Endothelial cell of umbilical vein (primary cell): ENCODE results near the gene NAALADL1. TPM values are rescaled to one million over a fixed set of nuclear protein-coding genes. Genes with fewer than 3 reads are reported as not detected.

Source experiments
- BruUV-seq: library from RNA; stranded (reverse); fragments of 400-500 nt; replicated peaks from 2 replicates; lab custom pipeline; 2021; lab: Mats Ljungman, UMichigan
- CTCF ChIA-PET: fragments of 300-600, 350-600 bp; sonication (Branson Sonifier 250); formaldehyde crosslinking; loops from one replicate; lab custom pipeline; 2021; ENCODE audit warnings: antibody characterized with exemption, inconsistent platforms; lab: Charles Lee
- POLR2A ChIA-PET: fragments of 300-600, 350-600 bp; sonication (Branson Sonifier 250); formaldehyde crosslinking; loops from one replicate; lab custom pipeline; 2021; ENCODE audit warnings: antibody characterized with exemption, inconsistent platforms; lab: Charles Lee
- DNase-seq: peaks from one replicate; pipeline ENCODE4 v3.0.0-alpha.2; 2011; ENCODE audit warnings: low read depth, low spot score
- FAIRE-seq: peaks from 2 replicates; lab custom pipeline; 2011; peaks lifted over from hg19 to GRCh38; lab: Jason Lieb, UNC
- H2AFZ ChIP-seq: 2 replicates; pipeline ENCODE4 v1.6.0; 2012; ENCODE audit warnings: low read depth, low read length, control low read depth, inconsistent platforms
- H3K27ac ChIP-seq: 2 replicates; pipeline ENCODE4 v1.5.1; 2011; ENCODE audit warnings: low read depth, mild to moderate bottlenecking, control low read depth, low read length, moderate library complexity; ENCODE audit not compliant: insufficient read depth
- H3K27me3 ChIP-seq, 2 experiments: 2 replicates each; pipeline versions ENCODE4 v1.6.0 to v1.6.1; 2011; ENCODE audit warnings: low read length in 2 of 2, mixed read lengths in 1 of 2; ENCODE audit not compliant: control insufficient read depth in 2 of 2, insufficient read depth in 2 of 2
- H3K36me3 ChIP-seq, 2 experiments: 2 replicates in 1 of 2; 3 replicates in 1 of 2; pipeline ENCODE4 v1.5.1; 2011; ENCODE audit warnings: low read length in 2 of 2, mild to moderate bottlenecking in 1 of 2, moderate library complexity in 1 of 2; ENCODE audit not compliant: control insufficient read depth in 2 of 2, insufficient read depth in 2 of 2; ENCODE audit errors: extremely low read depth in 1 of 2
- H3K4me1 ChIP-seq: 3 replicates; pipeline ENCODE4 v1.5.1; 2011; ENCODE audit warnings: mild to moderate bottlenecking, low read length; ENCODE audit not compliant: control insufficient read depth, insufficient read depth; ENCODE audit errors: extremely low read depth
- H3K4me2 ChIP-seq: 2 replicates; pipeline ENCODE4 v1.6.1; 2011; ENCODE audit warnings: low read length, control low read depth, mixed read lengths; ENCODE audit not compliant: insufficient read depth
- H3K4me3 ChIP-seq, 3 experiments: fragments of 200-600 bp in 1 of 3; sonication (generic), shearing (Covaris generic) in 1 of 3; replicated peaks in 1 of 3; 2 replicates each; pipeline ENCODE4 v1.5.1; 2011 to 2016; ENCODE audit warnings: control low read depth in 3 of 3, low read length in 3 of 3, mild to moderate bottlenecking in 2 of 3, inconsistent platforms in 1 of 3, low read depth in 1 of 3, moderate library complexity in 1 of 3; ENCODE audit not compliant: insufficient read depth in 1 of 3
- H3K79me2 ChIP-seq: 2 replicates; pipeline ENCODE4 v1.6.0; 2012; ENCODE audit warnings: low read length, inconsistent platforms; ENCODE audit not compliant: control insufficient read depth, insufficient read depth
- H3K9ac ChIP-seq: replicated peaks from 2 replicates; pipeline ENCODE3; 2011; ENCODE audit warnings: low read length, control low read depth; ENCODE audit not compliant: insufficient read depth; ENCODE audit errors: extremely low read depth
- H3K9me1 ChIP-seq: replicated peaks from 3 replicates; pipeline ENCODE4 v1.6.0; 2011; ENCODE audit warnings: mild to moderate bottlenecking, low read length; ENCODE audit not compliant: control insufficient read depth, insufficient read depth; ENCODE audit errors: extremely low read depth
- H3K9me3 ChIP-seq: replicated peaks from 2 replicates; pipeline ENCODE4 v1.5.1; 2012; ENCODE audit warnings: low read length, inconsistent platforms; ENCODE audit not compliant: control insufficient read depth, insufficient read depth
- H4K20me1 ChIP-seq: replicated peaks from 2 replicates; pipeline ENCODE3; 2011; ENCODE audit warnings: mild to moderate bottlenecking, low read length; ENCODE audit not compliant: control insufficient read depth, insufficient read depth; ENCODE audit errors: extremely low read depth
- EZH2 ChIP-seq: IDR thresholded peaks from 2 replicates; pipeline ENCODE4 v1.6.1; 2012; ENCODE audit warnings: borderline replicate concordance, low read depth, mild to moderate bottlenecking, moderate library complexity, low read length, inconsistent platforms; ENCODE audit not compliant: severe bottlenecking
- FOS ChIP-seq: IDR thresholded peaks from 2 replicates; pipeline ENCODE4 v1.6.1; 2011; ENCODE audit warnings: mild to moderate bottlenecking, low read length, moderate library complexity, borderline replicate concordance; ENCODE audit not compliant: insufficient read depth
- GATA2 ChIP-seq: IDR thresholded peaks from 2 replicates; pipeline ENCODE4 v1.7.0; 2011; ENCODE audit warnings: low read depth, mild to moderate bottlenecking, moderate library complexity, mixed read lengths, low read length; ENCODE audit not compliant: insufficient read length, insufficient read depth
- JUN ChIP-seq: IDR thresholded peaks from 2 replicates; pipeline ENCODE4 v1.6.1; 2011; ENCODE audit warnings: borderline replicate concordance, low read depth; ENCODE audit not compliant: insufficient read length, insufficient read depth
- MAX ChIP-seq: IDR thresholded peaks from 2 replicates; pipeline ENCODE4 v1.6.1; 2011; ENCODE audit not compliant: insufficient read depth, insufficient read length
- MYC ChIP-seq: IDR thresholded peaks from one replicate; pipeline ENCODE4 v1.6.1; 2011; ENCODE audit warnings: mild to moderate bottlenecking, low read depth, low read length
- POLR2A ChIP-seq: IDR thresholded peaks from 2 replicates; pipeline ENCODE4 v1.6.1; 2012; ENCODE audit warnings: low read depth, mild to moderate bottlenecking, control low read depth, low read length
- POLR2AphosphoS5 ChIP-seq: IDR thresholded peaks from 2 replicates; pipeline ENCODE4 v1.6.1; 2012; ENCODE audit warnings: low read depth, mild to moderate bottlenecking, control low read depth, low read length, moderate library complexity; ENCODE audit not compliant: insufficient read depth
- dilution Hi-C: fragments of 300-500 bp; cut with MboI; formaldehyde crosslinking; loops from one replicate; pipeline ENCODE4 v1.15.0; 2019; ENCODE audit warnings: low sequenced_read_pairs; ENCODE audit not compliant: extremely low pct_ligation_motif_present
- intact Hi-C: fragments of 100-400 bp; cut with micrococcal nuclease; formaldehyde crosslinking; loops from one replicate; pipeline ENCODE4 v1.10.0; 2022
- polyA plus RNA-seq, 4 experiments: library from polyadenylated mRNA; depleted of rRNA in 3 of 4; stranded (reverse) in 3 of 4; unstranded in 1 of 4; fragments of >200 nt; gene quantifications; 2 replicates each; pipeline versions ENCODE4 v1.2.1 to v1.2.3, GENCODE V29; 2011 to 2012; ENCODE audit warnings: missing spikeins in 1 of 4
- total RNA-seq: library from RNA; stranded (reverse); gene quantifications from 2 replicates; pipeline ENCODE4 v1.2.3, GENCODE V29; 2021
- TF ChIP-seq, protein P1 (sequence below), 2 donors: IDR thresholded peaks; 1 replicate in 1 of 2; 2 replicates in 1 of 2; pipeline ENCODE4 v1.5.1; 2011; ENCODE audit warnings: low read length in 2 of 2, mild to moderate bottlenecking in 2 of 2, moderate library complexity in 2 of 2, control low read depth in 1 of 2, inconsistent platforms in 1 of 2, low read depth in 1 of 2; ENCODE audit not compliant: insufficient read depth in 1 of 2; ENCODE audit errors: extremely low read depth in 1 of 2

NAALADL1 gene
- total and polyA plus RNA-seq, 2 donors (not counting 3 experiments of a cell fraction or from before 2014, with no cell fraction given) = 6.8 to 13.9 TPM

DNA sequence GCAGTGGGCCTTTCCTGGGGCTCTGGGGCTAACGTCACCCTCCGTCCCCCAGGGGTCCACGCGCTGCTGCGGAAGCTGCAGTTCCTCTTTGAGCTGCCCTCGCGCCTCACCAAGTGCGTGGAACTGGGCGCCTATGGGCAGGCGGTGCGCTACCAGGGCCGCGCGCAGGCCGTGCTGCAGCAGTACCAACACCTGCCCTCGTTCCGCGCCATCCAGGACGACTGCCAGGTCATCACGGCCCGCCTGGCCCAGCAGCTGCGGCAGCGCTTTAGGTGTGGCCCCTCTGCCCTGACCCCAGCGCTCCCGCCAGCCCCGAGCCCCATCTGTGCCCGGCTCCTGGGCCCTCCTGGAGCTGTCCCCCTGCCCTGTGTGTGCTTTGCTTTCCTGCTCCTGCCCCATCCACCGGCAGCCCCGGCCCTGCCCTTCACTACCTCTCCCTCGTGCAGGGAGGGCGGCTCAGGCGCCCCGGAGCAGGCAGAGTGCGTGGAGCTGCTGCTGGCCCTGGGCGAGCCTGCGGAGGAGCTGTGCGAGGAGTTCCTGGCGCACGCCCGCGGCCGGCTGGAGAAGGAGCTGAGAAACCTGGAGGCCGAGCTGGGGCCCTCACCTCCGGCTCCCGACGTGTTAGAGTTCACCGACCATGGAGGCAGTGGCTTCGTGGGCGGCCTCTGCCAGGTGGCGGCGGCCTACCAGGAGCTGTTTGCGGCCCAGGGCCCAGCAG is 49.6 kb upstream of the NAALADL1 start:
- H3K27me3 ChIP-seq = no peaks in the 10 kb centered on the region
- no peak overlapping the region for H3K4me3 ChIP-seq
- BruUV-seq = no TSS peak
- H4K20me1 ChIP-seq = no peaks in the 10 kb centered on the region
- ChIA-PET CTCF (interaction anchor here (0.7 to 0.8 kb wide), 2 partner anchors 11 to 73 kb away, joined by 3 read pairs; partner anchors contain the start of genes CAPN1 and VPS51), POLR2A (no interaction called here)
- intact Hi-C loops (no loop called here), dilution Hi-C loops (no loop called here)
- DNase-seq (no peak), FAIRE-seq (no peak)
- H3K9me3 ChIP-seq = no peaks in the 10 kb centered on the region
- TF ChIP-seq FOS (no peak), EZH2 (no peak), POLR2A (no peak), MAX (no peak), MYC (no peak), JUN (no peak), GATA2 (no peak), POLR2AphosphoS5 (no peak)
- TF ChIP-seq, protein P1, sequence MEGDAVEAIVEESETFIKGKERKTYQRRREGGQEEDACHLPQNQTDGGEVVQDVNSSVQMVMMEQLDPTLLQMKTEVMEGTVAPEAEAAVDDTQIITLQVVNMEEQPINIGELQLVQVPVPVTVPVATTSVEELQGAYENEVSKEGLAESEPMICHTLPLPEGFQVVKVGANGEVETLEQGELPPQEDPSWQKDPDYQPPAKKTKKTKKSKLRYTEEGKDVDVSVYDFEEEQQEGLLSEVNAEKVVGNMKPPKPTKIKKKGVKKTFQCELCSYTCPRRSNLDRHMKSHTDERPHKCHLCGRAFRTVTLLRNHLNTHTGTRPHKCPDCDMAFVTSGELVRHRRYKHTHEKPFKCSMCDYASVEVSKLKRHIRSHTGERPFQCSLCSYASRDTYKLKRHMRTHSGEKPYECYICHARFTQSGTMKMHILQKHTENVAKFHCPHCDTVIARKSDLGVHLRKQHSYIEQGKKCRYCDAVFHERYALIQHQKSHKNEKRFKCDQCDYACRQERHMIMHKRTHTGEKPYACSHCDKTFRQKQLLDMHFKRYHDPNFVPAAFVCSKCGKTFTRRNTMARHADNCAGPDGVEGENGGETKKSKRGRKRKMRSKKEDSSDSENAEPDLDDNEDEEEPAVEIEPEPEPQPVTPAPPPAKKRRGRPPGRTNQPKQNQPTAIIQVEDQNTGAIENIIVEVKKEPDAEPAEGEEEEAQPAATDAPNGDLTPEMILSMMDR (IDR thresholded peaks at IDR 0.05; ENCODE audit: extremely low read depth in 1 of 2, insufficient read depth in 1 of 2, low read depth in 1 of 2, low read length in 2 of 2) = no peak
- no peaks in the 10 kb centered on the region for H3K9me1 ChIP-seq
- no peak overlapping the region for H3K9ac ChIP-seq
- H3K79me2 ChIP-seq = peaks cover 6% of the 10 kb centered on the region
- peaks cover 0 to 18% of the 10 kb centered on the region in 2 experiments for H3K36me3 ChIP-seq
- no peak overlapping the region for H2AFZ ChIP-seq
- H3K27ac ChIP-seq = no peak overlapping the region
- H3K4me2 ChIP-seq = no peak overlapping the region
- H3K4me1 ChIP-seq = peaks cover 7% of the 10 kb centered on the region
